SK-N-SH treated with all-trans-retinoic acid at 6 μM for 48 hours (cell line): ENCODE measurements around the gene ZSCAN25.

ENCODE experiments used
- BACH2 ChIP-seq: fragments of 250-450 bp; sonication (Bioruptor Pico); IDR thresholded peaks from 2 replicates; pipeline ENCODE4 v1.9.0; 2021; ENCODE audit warnings: mild to moderate bottlenecking, borderline replicate concordance
- SNAI2 ChIP-seq: fragments of 250-450 bp; sonication (Bioruptor Pico); IDR thresholded peaks from 2 replicates; pipeline ENCODE4 v1.5.0; 2020; ENCODE audit warnings: mild to moderate bottlenecking, moderate library complexity
- ZC3H10 ChIP-seq: fragments of 250-450 bp; sonication (Bioruptor Pico); IDR thresholded peaks from 2 replicates; pipeline ENCODE4 v1.5.1; 2021; ENCODE audit warnings: mild to moderate bottlenecking, moderate library complexity
- ZFP3 ChIP-seq: fragments of 250-450 bp; sonication (Bioruptor Pico); IDR thresholded peaks from 2 replicates; pipeline ENCODE4 v1.5.0; 2020; ENCODE audit warnings: mild to moderate bottlenecking, moderate library complexity
- ZFP30 ChIP-seq: fragments of 450-650 bp; formaldehyde crosslinking; IDR thresholded peaks from 2 replicates; pipeline ENCODE4 v1.5.0; 2022; ENCODE audit warnings: mild to moderate bottlenecking, moderate library complexity
- ZNF565 ChIP-seq: fragments of 450-650 bp; formaldehyde crosslinking; conservative IDR thresholded peaks from 2 replicates; pipeline ENCODE4 v1.5.0; 2020; ENCODE audit warnings: low read depth, mild to moderate bottlenecking, moderate library complexity
- TF ChIP-seq, protein P1 (sequence below): fragments of 250-450 bp; sonication (Bioruptor Pico); IDR thresholded peaks from 2 replicates; pipeline ENCODE4 v1.5.0; 2020; ENCODE audit warnings: mild to moderate bottlenecking, moderate library complexity

GRCh38 chr7:99625321-99625720 lies 8.6 kb downstream of the ZSCAN25 start:
- TF ChIP-seq ZC3H10 (CRISPR knock-in tag) (no peak), ZNF565 (CRISPR knock-in tag) (no peak), SNAI2 (no peak), BACH2 (CRISPR knock-in tag) (no peak), ZFP30 (CRISPR knock-in tag) (no peak), ZFP3 (CRISPR knock-in tag) (no peak)
- TF ChIP-seq, protein P1, sequence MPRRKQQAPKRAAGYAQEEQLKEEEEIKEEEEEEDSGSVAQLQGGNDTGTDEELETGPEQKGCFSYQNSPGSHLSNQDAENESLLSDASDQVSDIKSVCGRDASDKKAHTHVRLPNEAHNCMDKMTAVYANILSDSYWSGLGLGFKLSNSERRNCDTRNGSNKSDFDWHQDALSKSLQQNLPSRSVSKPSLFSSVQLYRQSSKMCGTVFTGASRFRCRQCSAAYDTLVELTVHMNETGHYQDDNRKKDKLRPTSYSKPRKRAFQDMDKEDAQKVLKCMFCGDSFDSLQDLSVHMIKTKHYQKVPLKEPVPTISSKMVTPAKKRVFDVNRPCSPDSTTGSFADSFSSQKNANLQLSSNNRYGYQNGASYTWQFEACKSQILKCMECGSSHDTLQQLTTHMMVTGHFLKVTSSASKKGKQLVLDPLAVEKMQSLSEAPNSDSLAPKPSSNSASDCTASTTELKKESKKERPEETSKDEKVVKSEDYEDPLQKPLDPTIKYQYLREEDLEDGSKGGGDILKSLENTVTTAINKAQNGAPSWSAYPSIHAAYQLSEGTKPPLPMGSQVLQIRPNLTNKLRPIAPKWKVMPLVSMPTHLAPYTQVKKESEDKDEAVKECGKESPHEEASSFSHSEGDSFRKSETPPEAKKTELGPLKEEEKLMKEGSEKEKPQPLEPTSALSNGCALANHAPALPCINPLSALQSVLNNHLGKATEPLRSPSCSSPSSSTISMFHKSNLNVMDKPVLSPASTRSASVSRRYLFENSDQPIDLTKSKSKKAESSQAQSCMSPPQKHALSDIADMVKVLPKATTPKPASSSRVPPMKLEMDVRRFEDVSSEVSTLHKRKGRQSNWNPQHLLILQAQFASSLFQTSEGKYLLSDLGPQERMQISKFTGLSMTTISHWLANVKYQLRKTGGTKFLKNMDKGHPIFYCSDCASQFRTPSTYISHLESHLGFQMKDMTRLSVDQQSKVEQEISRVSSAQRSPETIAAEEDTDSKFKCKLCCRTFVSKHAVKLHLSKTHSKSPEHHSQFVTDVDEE (CRISPR knock-in tag): no peak
